Testis (tissue), 2 donors: ENCODE data around the gene ARID2.

ENCODE experiments used
- CTCF ChIP-seq, 3 experiments: fragments of 450-650 bp in 2 of 3; fragments of 200-600 bp in 1 of 3; sonication (generic) in 1 of 3; IDR thresholded peaks; one replicate each; pipeline ENCODE4 v1.5.1; 2016 to 2019; ENCODE audit warnings: antibody characterized with exemption in 3 of 3, mild to moderate bottlenecking in 2 of 3, moderate library complexity in 1 of 3
- POLR2A ChIP-seq: fragments of 450-650 bp; IDR thresholded peaks from one replicate; pipeline ENCODE4 v1.6.1; 2017; ENCODE audit warnings: antibody characterized with exemption, mild to moderate bottlenecking, moderate library complexity

GRCh38 chr12:45914090-45914489 is 184.6 kb downstream of the ARID2 start:
- TF ChIP-seq CTCF (IDR thresholded peaks at IDR 0.05): no peak
- no peak for TF ChIP-seq POLR2A
